Measurements from ENCODE around the gene C7.
"Not testable (repeated sequence)": the region's sequence is repeated elsewhere in the genome, so short reads cannot be mapped to it uniquely, and the experiment has no call there.

C7 gene

GRCh38 chr5:40875958-40876357, 33.3 kb upstream of the C7 start:
- TF ChIP-seq CTCF (conservative IDR thresholded peaks at IDR 0.05; ENCODE audit: control insufficient read depth, insufficient read depth, low read depth, low read length), result no peak
- no peak for DNase-seq (ENCODE audit: low read depth)
- H3K4me3 ChIP-seq (ENCODE audit: control insufficient read depth, low read depth, low read length), result no peak overlapping the region

DNA sequence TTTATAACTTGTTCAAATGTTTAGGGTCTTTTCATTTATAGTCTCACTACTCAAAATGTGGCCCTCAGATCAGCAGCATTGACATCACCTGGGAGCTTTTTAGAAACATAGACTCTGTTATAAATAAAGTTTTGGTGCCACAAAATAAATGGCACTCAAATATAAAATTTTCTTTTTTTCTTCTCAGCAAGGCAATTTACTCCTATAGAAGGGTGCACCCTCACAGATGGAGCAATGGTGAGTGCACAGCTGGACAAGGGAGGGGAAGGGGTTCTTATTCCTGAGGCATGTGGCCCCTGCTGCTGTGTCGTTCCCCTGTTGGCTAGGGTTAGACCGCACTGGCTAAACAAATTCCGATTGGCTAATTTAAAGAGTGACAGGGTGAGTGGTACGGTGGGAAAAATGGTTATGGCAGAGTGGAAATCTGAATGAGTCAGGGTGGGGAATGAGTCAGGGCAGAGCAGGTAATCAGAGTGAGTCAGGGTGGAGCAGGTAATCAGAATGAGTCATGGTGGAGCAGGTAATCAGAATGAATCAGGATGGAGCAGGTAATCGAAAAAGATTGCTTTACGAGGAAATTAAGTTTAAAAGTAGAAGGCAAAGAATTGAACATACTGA, 31.8 kb upstream of the C7 start:
- no peak overlapping the region for H3K4me3 ChIP-seq (ENCODE audit: control insufficient read depth, low read depth, low read length)
- DNase-seq (ENCODE audit: low read depth), result peak; percentile 3
- no peak for TF ChIP-seq CTCF (conservative IDR thresholded peaks at IDR 0.05; ENCODE audit: control insufficient read depth, insufficient read depth, low read depth, low read length)

DNA sequence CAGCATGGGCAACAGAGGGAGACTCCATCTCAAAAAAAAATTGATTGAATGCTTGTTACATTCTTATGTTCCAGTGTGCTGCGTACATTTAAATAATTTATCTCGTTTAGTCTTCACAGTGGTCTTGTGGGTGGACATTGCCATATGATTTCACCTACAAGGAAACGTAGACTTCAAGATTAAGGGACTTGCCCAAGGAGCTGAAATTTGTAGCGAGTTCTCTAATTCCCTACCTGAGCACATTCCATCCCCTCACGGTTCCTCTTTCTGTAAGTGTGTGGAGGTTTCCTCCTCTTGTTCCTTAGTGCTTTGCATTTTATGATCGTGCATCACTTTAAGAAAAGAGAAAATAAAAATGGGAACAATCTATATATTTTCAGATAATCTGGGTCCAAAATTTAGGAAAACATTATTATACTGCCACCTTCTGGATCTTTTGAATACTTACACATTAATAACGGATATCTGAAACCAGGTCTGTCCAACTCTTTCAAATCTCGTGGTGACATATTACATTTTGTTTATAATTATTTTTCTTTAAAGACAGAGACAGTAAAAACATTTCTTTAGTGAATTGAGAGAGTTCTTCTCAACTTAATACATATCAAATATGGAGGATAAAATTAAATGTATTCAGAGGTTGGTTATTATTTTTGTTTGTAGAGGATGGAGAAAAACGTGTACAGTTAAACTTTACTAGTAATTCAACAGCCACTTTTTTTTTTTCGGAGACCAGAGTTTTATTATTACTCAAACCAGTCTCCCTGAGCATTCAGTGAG, 29.9 kb upstream of the C7 start:
- peak; percentile 41 for TF ChIP-seq CTCF (conservative IDR thresholded peaks at IDR 0.05; ENCODE audit: control insufficient read depth, insufficient read depth, low read depth, low read length)
- H3K4me3 ChIP-seq (ENCODE audit: control insufficient read depth, low read depth, low read length), result peak overlapping the region; percentile 16
- peak; percentile 54 for DNase-seq (ENCODE audit: low read depth)

DNA sequence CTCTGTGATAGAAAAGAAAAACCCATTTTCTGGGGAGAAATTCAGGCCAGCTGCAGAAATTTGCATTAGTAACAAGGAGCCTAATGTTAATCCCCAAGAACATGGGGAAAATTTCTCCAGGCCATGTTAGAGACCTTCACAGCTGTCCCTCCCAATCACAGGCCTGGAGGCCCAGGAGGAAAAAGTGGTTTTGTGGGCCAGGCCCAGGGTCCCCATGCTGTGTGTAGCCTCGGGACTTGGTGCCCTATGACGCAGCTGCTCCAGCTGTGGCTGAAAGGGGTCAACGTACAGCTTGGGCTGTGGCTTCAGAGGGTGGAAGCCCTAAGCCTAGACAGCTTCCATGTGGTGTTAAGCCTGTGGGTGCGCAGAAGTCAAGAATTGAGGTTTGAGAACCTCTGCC, 27.0 kb upstream of the C7 start:
- DNase-seq (ENCODE audit: low read depth), result no peak
- no peak overlapping the region for H3K4me3 ChIP-seq (ENCODE audit: control insufficient read depth, low read depth, low read length)
- TF ChIP-seq CTCF (conservative IDR thresholded peaks at IDR 0.05; ENCODE audit: control insufficient read depth, insufficient read depth, low read depth, low read length), result no peak

- not testable (repeated sequence) for DNase-seq (ENCODE audit: low read depth); H3K4me3 ChIP-seq (ENCODE audit: control insufficient read depth, low read depth, low read length)
Measured at GRCh38 chr5:40883051-40883450, 26.2 kb upstream of the C7 start.

- not testable (repeated sequence) for DNase-seq (ENCODE audit: low read depth); H3K4me3 ChIP-seq (ENCODE audit: control insufficient read depth, low read depth, low read length)
Measured at GRCh38 chr5:40895440-40896425, 13.6 kb upstream of the C7 start.

- peak; percentile 91 for DNase-seq (ENCODE audit: low read depth)
- peak; percentile 100 for TF ChIP-seq CTCF (conservative IDR thresholded peaks at IDR 0.05; ENCODE audit: control insufficient read depth, insufficient read depth, low read depth, low read length)
- H3K4me3 ChIP-seq (ENCODE audit: control insufficient read depth, low read depth, low read length), result no peak overlapping the region
Measured at GRCh38 chr5:40904205-40904993, 4.9 kb upstream of the C7 start.

Data from fibroblast of mammary gland (primary cell).